GM18507 (cell line): ENCODE measurements around the gene COMMD9.

Source experiments
- DNase-seq: peaks from one replicate; pipeline ENCODE4 v3.0.0; 2011; ENCODE audit warnings: low read depth; ENCODE audit not compliant: insufficient read length; ENCODE audit errors: extremely low spot score
- FAIRE-seq: peaks from 2 replicates; lab custom pipeline; 2011; peaks lifted over from hg19 to GRCh38; lab: Jason Lieb, UNC

The COMMD9 gene

GRCh38 chr11:36233204-36233603 is 56.0 kb downstream of the COMMD9 start:
- FAIRE-seq (no peak), DNase-seq (no peak)

- DNase-seq (no peak), FAIRE-seq (no peak)
These were observed 58.2 kb downstream of the COMMD9 start for GRCh38 chr11:36230779-36231699.

GRCh38 chr11:36229091-36229705 is 60.0 kb downstream of the COMMD9 start:
- DNase-seq (no peak), FAIRE-seq (no peak)

GRCh38 chr11:36228689-36229088 is 60.5 kb downstream of the COMMD9 start:
- no peak for FAIRE-seq

GRCh38 chr11:36227044-36227443 is 62.2 kb downstream of the COMMD9 start:
- DNase-seq: no peak

More at GRCh38 chr11:36228689-36229088, 60.5 kb downstream of the COMMD9 start:
- DNase-seq: no peak

GRCh38 chr11:36224209-36224882 is 64.9 kb downstream of the COMMD9 start:
- DNase-seq (no peak), FAIRE-seq (no peak)

More at GRCh38 chr11:36227044-36227443, 62.2 kb downstream of the COMMD9 start:
- no peak for FAIRE-seq

- DNase-seq (no peak), FAIRE-seq (no peak)
These were observed 66.2 kb downstream of the COMMD9 start for GRCh38 chr11:36222831-36223635.
